Ovary (tissue), 9 donors: ENCODE measurements around the gene PCDHGA5. TPM values are rescaled to one million over a fixed set of nuclear protein-coding genes. Genes with fewer than 3 reads are reported as not detected.
A peak's percentile ranks its signal among the peaks of the same experiment; 100 is the strongest.
"Not testable (repeated sequence)": the region's sequence is repeated elsewhere in the genome, so short reads cannot be mapped to it uniquely, and the experiment has no call there.

Experiments
- DNase-seq, 5 donors: peaks; one replicate each; pipeline ENCODE4 v3.0.0-alpha.2; 2019 to 2020
- H3K27ac ChIP-seq, 2 donors: fragments of 200-600 bp; one replicate each; pipeline versions ENCODE4 v1.5.1 to v1.8.0; 2019 to 2022
- H3K27me3 ChIP-seq: fragments of 200-600 bp; one replicate; pipeline ENCODE4 v1.8.0; 2022
- H3K36me3 ChIP-seq: fragments of 200-600 bp; sonication (generic); one replicate; pipeline ENCODE4 v1.5.1; 2019
- H3K4me1 ChIP-seq: one replicate; pipeline ENCODE4 v1.8.1; 2013; ENCODE audit warnings: mild to moderate bottlenecking, moderate library complexity; ENCODE audit not compliant: insufficient read depth
- H3K4me3 ChIP-seq: fragments of 200-600 bp; sonication (generic); one replicate; pipeline ENCODE4 v1.5.1; 2017
- H3K9me3 ChIP-seq, 2 donors: fragments of 200-600 bp in 1 of 2; sonication (generic) in 1 of 2; one replicate each; pipeline versions ENCODE4 v1.5.1 to v1.8.1; 2013 to 2019; ENCODE audit warnings: mild to moderate bottlenecking in 1 of 2, moderate library complexity in 1 of 2
- EP300 ChIP-seq: sonication (generic); formaldehyde crosslinking; IDR thresholded peaks from one replicate; pipeline ENCODE4 v1.6.1; 2017; ENCODE audit warnings: antibody characterized with exemption
- POLR2A ChIP-seq: fragments of 450-650 bp; IDR thresholded peaks from one replicate; pipeline ENCODE4 v1.6.1; 2017; ENCODE audit warnings: antibody characterized with exemption, mild to moderate bottlenecking, moderate library complexity
- WGBS, 3 donors: extraction: QIAGEN DNeasy Blood & Tissue Kit in 1 of 3; methylation state at CpG; one replicate each; pipeline versions ENCODE4 v1.1.5 to v1.1.7; 2013 to 2017; 5-methylcytosine and 5-hydroxymethylcytosine counted together
- intact Hi-C, 4 donors: fragments of 100-400 bp; cut with DNase I; formaldehyde crosslinking; loops; one replicate each; pipeline versions ENCODE4 v1.11.0 to v1.15.1; 2022 to 2023
- polyA plus RNA-seq, 2 donors: library from polyadenylated mRNA; stranded (reverse); fragments of 200-250 nt in 1 of 2; fragments of 350-450 nt in 1 of 2; fragmentation: Illumina TruSeq in 1 of 2; extraction: RNeasy Lipid Tissue Mini Kit (QIAGEN cat#74804) in 1 of 2; gene quantifications; one replicate each; pipeline ENCODE4 v1.2.3, GENCODE V29; 2013 to 2014
- total RNA-seq, 7 donors: library from RNA; depleted of rRNA in 2 of 7; stranded (reverse); fragments of >200 nt in 2 of 7; fragmentation: NEBNext Ultra II Directional in 3 of 7; extraction: Animal tissue kit (Norgen Biotek cat#: 25700) in 3 of 7; gene quantifications; one replicate each; pipeline versions ENCODE4 v1.1.0 to v1.2.4, GENCODE V29; 2016 to 2023
- TF ChIP-seq, protein P1 (sequence below), 3 donors: fragments of 450-650 bp in 2 of 3; fragments of 200-600 bp in 1 of 3; IDR thresholded peaks; one replicate each; pipeline versions ENCODE4 v1.5.1 to v1.8.0; 2016 to 2022; ENCODE audit warnings: antibody characterized with exemption in 3 of 3, mild to moderate bottlenecking in 1 of 3
- donor health status: DM: no; HTN: no; CAD: no; lungs with moderate emphysema.
- donor health status: DM: no; HTN: no; CAD: no.
- donor health status: Bipolar disorder and iron deficiency.
- donor health status: DM: yes; HTN: yes; CAD: no.
- donor health status: DM: no; HTN: no; CAD: no.
- donor health status: DM: yes; HTN: yes; CAD: no.

PCDHGA5 gene
- total and polyA plus RNA-seq, 9 donors = 1.7 to 9.5 (median 4.5) TPM

GRCh38 chr5:141373673-141374317 lies 9.8 kb downstream of the PCDHGA5 start, which contains the start of gene PCDHGA6:
Gene PCDHGA6 (plus strand): TSS chr5:141373891. CDS start chr5:141374084, 193 bp downstream.
- H3K27ac ChIP-seq = no peak within 1 kb of the TSS
- intact Hi-C loops = no loop called here
- no peaks in the 10 kb centered on the region for H3K36me3 ChIP-seq
- TF ChIP-seq, protein P1, sequence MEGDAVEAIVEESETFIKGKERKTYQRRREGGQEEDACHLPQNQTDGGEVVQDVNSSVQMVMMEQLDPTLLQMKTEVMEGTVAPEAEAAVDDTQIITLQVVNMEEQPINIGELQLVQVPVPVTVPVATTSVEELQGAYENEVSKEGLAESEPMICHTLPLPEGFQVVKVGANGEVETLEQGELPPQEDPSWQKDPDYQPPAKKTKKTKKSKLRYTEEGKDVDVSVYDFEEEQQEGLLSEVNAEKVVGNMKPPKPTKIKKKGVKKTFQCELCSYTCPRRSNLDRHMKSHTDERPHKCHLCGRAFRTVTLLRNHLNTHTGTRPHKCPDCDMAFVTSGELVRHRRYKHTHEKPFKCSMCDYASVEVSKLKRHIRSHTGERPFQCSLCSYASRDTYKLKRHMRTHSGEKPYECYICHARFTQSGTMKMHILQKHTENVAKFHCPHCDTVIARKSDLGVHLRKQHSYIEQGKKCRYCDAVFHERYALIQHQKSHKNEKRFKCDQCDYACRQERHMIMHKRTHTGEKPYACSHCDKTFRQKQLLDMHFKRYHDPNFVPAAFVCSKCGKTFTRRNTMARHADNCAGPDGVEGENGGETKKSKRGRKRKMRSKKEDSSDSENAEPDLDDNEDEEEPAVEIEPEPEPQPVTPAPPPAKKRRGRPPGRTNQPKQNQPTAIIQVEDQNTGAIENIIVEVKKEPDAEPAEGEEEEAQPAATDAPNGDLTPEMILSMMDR (IDR thresholded peaks at IDR 0.05) = peak in 2 of 3 donors; percentile 20 to 28
- TF ChIP-seq POLR2A (no peak), EP300 (no peak)
- no peaks in the 10 kb centered on the region for H3K4me1 ChIP-seq
- peaks cover 5 to 51% of the 10 kb centered on the region in 2 donors for H3K9me3 ChIP-seq
- 11 to 16% (median 14%) methylated on average over 27 of the region's 27 CpGs for WGBS, 3 donors
- no peak for DNase-seq
- H3K27me3 ChIP-seq = no peaks in the 10 kb centered on the region
- H3K4me3 ChIP-seq = peak within 1 kb of the TSS; percentile 23

- H3K4me3 ChIP-seq = peak overlapping the region; percentile 23
- TF ChIP-seq POLR2A (no peak), EP300 (no peak)
- TF ChIP-seq, protein P1 (IDR thresholded peaks at IDR 0.05) = no peak
- intact Hi-C loops = no loop called here
These were observed 10.7 kb downstream of the PCDHGA5 start for GRCh38 chr5:141374627-141375026.

DNA sequence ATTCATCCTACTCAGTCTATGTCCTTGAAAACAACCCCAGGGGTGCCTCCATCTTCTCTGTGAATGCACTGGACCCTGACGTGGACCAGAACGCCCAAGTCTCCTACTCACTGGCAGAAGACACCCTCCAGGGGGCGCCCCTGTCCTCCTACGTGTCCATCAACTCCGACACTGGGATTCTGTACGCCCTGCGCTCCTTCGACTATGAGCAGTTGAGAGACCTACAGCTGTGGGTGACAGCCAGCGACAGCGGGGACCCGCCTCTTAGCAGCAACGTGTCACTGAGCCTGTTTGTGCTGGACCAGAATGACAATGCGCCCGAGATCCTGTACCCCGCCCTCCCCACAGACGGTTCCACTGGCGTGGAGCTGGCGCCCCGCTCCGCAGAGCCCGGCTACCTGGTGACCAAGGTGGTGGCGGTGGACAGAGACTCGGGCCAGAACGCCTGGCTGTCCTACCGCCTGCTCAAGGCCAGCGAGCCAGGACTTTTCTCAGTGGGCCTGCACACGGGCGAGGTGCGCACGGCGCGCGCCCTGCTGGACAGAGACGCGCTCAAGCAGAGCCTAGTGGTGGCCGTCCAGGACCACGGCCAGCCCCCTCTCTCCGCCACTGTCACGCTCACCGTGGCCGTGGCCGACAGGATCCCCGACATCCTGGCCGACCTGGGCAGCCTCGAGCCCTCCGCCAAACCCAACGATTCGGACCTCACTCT lies 11.6 kb downstream of the PCDHGA5 start:
- H3K27ac ChIP-seq, H3K27me3 ChIP-seq, intact Hi-C loops, H3K4me1 ChIP-seq, H3K36me3 ChIP-seq, H3K4me3 ChIP-seq, DNase-seq: not testable (repeated sequence)
- peaks cover 5 to 43% of the 10 kb centered on the region in 2 donors for H3K9me3 ChIP-seq
- whole genome bisulfite sequencing, 3 donors = 34 to 57% (median 39%) methylated on average over 15 to 42 of the region's 48 CpGs

More at GRCh38 chr5:141374627-141375026, 10.7 kb downstream of the PCDHGA5 start:
- WGBS, 3 donors = 55 to 66% (median 58%) methylated on average over 14 of the region's 14 CpGs
- Histone ChIP-seq H3K36me3 (no peaks in the 10 kb centered on the region), H3K27ac (no peak overlapping the region), H3K9me3 (peaks cover 5 to 51% of the 10 kb centered on the region in 2 donors), H3K4me1 (no peaks in the 10 kb centered on the region), H3K27me3 (no peaks in the 10 kb centered on the region)
- no peak for DNase-seq

- no peak for DNase-seq
- Histone ChIP-seq H3K9me3 (peaks cover 12 to 35% of the 10 kb centered on the region in 2 donors), H3K36me3 (no peaks in the 10 kb centered on the region), H3K4me1 (no peaks in the 10 kb centered on the region), H3K27ac (no peak within 1 kb of the TSS), H3K27me3 (no peaks in the 10 kb centered on the region), H3K4me3 (no peak within 1 kb of the TSS)
- intact Hi-C loops = no loop called here
- WGBS, 3 donors = 12 to 16% (median 14%) methylated on average over 35 to 37 of the region's 37 CpGs
- TF ChIP-seq POLR2A (no peak), EP300 (no peak)
- TF ChIP-seq, protein P1 (IDR thresholded peaks at IDR 0.05) = no peak
These were observed 18.7 kb downstream of the PCDHGA5 start, which contains the start of gene PCDHGA7 for GRCh38 chr5:141382469-141383294. Gene PCDHGA7 (plus strand): TSS chr5:141382742. CDS start chr5:141382900, 158 bp downstream.
